ENCODE results near the gene PGAP6.
A peak's percentile ranks its signal among the peaks of the same experiment; 100 is the strongest.

Gene PGAP6

DNA sequence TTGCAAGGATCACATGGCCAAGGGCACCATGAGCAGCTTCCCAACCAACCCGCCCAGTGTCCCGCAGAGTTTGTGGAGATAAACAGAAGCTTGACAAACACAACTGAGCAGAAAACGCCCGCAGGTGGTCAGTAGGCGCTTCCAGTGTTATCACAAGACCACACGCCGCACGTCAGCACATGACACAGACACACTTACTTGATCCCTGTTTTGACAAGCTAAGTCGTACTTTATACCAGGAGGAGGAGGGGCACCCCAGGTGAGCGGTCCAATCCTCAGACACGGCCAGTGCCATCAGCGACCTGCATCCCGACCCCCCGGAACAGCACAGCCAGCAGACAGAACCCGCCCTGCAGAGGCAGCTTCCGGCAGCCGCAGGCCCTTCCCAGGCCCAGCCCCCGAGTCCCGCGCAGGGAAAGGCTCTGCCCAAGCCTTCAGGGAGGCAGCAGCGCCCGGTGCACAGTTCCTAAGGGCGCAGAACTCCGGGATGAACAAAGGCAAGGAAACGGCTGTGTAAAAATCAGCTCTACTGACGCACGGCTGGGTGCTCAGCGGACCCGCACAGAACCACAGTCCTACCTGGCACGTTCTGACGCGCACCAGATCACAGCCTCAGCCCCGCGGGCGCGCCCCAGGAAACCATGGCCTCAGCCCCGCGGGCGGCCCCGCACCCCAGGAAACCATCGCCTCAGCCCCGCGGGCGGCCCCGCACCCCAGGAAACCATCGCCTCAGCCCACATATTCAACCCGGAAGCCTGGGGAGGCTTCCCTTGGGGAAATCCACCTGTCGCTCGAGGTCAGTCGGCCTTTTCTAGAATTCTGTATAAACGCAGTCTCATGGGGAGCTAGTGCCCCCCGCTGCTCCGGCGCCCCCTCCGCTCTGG lies 57.1 kb downstream of the PGAP6 start:
- DNase-seq, result peak; percentile 63

DNA sequence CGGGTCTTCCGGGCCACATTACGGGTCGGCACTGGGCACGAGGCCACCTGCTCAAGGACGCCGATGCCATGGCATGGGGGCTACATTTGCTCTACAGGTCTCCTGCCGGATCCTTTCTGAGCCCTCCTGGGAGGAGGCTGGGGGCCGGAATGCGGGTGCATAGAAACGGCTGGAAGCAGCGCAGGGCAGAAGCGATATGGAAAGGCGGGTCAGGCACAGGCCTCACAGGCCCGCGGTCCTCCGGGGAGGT lies 57.7 kb downstream of the PGAP6 start:
- DNase-seq, result no peak

DNA sequence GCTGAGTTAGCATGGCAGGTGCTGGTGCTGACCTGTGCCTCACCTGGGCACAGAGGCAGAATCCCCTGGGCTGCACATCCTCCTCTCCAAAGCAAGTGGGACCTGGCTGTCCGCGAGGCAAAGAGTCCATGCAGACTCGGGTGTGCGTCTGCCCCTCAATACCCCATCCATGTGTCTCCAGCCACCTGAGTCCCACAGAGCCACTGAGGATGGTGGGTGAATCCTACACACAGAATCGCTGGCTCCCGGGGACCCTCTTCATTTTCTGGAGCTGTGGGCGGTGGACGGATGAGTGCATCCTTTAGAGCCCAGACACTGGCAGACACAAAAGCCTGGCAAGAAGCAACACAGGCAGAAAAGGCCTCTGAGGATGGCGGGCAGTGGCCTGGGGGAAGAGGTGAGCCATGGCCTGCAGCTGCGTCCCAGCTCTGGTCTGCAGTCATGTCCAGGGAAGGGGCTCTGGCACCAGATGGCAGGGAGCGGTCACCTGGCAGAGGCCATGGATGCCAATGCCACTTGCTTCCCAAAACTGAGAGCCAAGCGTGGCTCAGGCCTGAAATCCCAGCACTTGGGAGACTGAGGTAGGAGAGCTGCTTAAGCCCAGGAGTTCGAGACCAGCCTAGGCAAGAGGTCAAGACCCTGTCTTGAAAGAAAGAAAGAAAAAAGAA lies 59.2 kb downstream of the PGAP6 start:
- no peak for DNase-seq

DNA sequence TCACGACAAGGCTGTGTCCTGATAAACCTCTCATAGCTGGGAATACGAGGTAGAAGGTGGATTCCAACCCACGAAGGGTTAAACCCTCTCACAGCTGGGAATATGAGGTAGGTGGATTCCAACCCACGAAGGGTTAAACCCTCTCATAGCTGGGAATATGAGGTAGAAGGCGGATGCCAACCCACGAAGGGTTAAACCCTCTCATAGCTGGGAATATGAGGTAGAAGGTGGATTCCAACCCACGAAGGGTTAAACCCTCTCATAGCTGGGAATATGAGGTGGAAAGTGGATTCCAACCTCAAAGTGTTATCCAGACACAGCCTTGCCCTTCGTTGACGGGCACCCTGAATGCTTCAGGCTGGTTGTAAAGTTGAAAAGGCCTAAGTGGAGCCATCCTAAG lies 60.2 kb downstream of the PGAP6 start:
- no peak for DNase-seq
